Head of caudate nucleus (tissue), 42 donors: ENCODE data around the gene AGGF1.
"Not testable (repeated sequence)": the region's sequence is repeated elsewhere in the genome, so short reads cannot be mapped to it uniquely, and the experiment has no call there.

ENCODE experiments used
- DNase-seq, 42 donors: peaks; one replicate each; pipeline versions ENCODE4 v3.0.0 to v3.0.0-alpha.2; 2020 to 2021; ENCODE audit warnings: mixed read lengths in 7 of 42
- intact Hi-C: fragments of 100-400 bp; cut with DNase I; formaldehyde crosslinking; loops from one replicate; pipeline ENCODE4 v1.15.0; 2022

Gene AGGF1

GRCh38 chr5:77077829-77078176, 47.6 kb downstream of the AGGF1 start:
- no peak for DNase-seq
- intact Hi-C loops: loop anchor here (2.0 to 10.0 kb wide), 2 partner anchors 45 to 473 kb away; no protein-coding TSS in a partner anchor

- intact Hi-C loops, DNase-seq: not testable (repeated sequence)
Observed at GRCh38 chr5:77080479-77080878, 50.3 kb downstream of the AGGF1 start.

- DNase-seq: no peak
- intact Hi-C loops: no loop called here
Observed at GRCh38 chr5:77080905-77081304, 50.7 kb downstream of the AGGF1 start.

- intact Hi-C loops: no loop called here
- no peak for DNase-seq
Observed at GRCh38 chr5:77082280-77082679, 52.1 kb downstream of the AGGF1 start.

- DNase-seq: no peak
- intact Hi-C loops: no loop called here
Observed at GRCh38 chr5:77083088-77083487, 52.9 kb downstream of the AGGF1 start.

- DNase-seq: no peak
- intact Hi-C loops: no loop called here
Observed at GRCh38 chr5:77086368-77086688, 56.1 kb downstream of the AGGF1 start.

- peak; percentile 49 to 88 (median 76) for DNase-seq
- intact Hi-C loops: no loop called here
Observed at GRCh38 chr5:77086689-77087483, 56.7 kb downstream of the AGGF1 start, which contains the start of gene ZBED3. Gene ZBED3 (minus strand): TSS chr5:77087285. CDS start chr5:77077878, 9,407 bp downstream.

- intact Hi-C loops: no loop called here
- peak in 22 of 42 donors; percentile 17 to 64 (median 33) for DNase-seq
Observed at GRCh38 chr5:77087484-77088261, 57.5 kb downstream of the AGGF1 start.

GRCh38 chr5:77095189-77095588, 65.0 kb downstream of the AGGF1 start:
- intact Hi-C loops: no loop called here
- DNase-seq: peak in 4 of 42 donors; percentile 10 to 45 (median 24)

- intact Hi-C loops: no loop called here
- peak in 8 of 42 donors; percentile 7 to 64 (median 32) for DNase-seq
Observed at GRCh38 chr5:77101298-77101697, 71.1 kb downstream of the AGGF1 start.

GRCh38 chr5:77102549-77102948, 72.3 kb downstream of the AGGF1 start:
- intact Hi-C loops: no loop called here
- DNase-seq: no peak

- DNase-seq: no peak
- intact Hi-C loops: no loop called here
Observed at GRCh38 chr5:77103457-77103856, 73.3 kb downstream of the AGGF1 start.

GRCh38 chr5:77104813-77105212, 74.6 kb downstream of the AGGF1 start:
- intact Hi-C loops: no loop called here
- DNase-seq: no peak

- intact Hi-C loops, DNase-seq: not testable (repeated sequence)
Observed at GRCh38 chr5:77107035-77107434, 76.8 kb downstream of the AGGF1 start.
